Measurements from ENCODE around the gene PTPRU. TPM values are rescaled to one million over a fixed set of nuclear protein-coding genes. Genes with fewer than 3 reads are reported as not detected.
A peak's percentile ranks its signal among the peaks of the same experiment; 100 is the strongest.

The PTPRU gene
- total RNA-seq, 1 experiment from 2014 or later: 54.5 TPM

DNA sequence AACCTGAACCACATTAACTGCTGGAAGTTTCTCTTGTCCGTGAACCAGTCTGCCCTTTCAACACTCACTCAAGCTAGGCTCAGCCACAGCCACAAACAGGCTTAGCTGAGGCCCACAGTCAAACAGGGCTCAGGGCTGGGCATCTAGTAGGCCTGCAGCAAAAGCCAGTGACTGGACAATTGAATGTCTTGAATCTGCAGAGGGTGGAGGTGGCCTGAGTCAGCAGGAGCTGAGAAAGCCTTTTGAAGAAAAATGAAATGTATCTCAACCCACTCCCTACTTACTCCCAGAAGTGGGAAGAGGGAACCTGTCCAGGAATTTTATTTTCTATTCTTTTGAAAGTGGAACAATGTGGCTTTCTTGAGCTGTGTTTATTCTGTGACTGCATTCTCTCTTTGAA is 95.4 kb downstream of the PTPRU start:
- H3K4me3 Mint-ChIP-seq (ENCODE audit: low read depth, unreplicated experiment): no peak overlapping the region
- no peaks in the 10 kb centered on the region for H3K4me1 Mint-ChIP-seq (ENCODE audit: low read depth, unreplicated experiment)
- no peak for DNase-seq
- H3K27me3 Mint-ChIP-seq (ENCODE audit: unreplicated experiment): peaks cover 40% of the 10 kb centered on the region
- no peaks in the 10 kb centered on the region for H3K36me3 Mint-ChIP-seq (ENCODE audit: insufficient read depth, unreplicated experiment)
- no TSS peak for BruUV-seq (replicated peaks)
- no peak overlapping the region for H3K27ac Mint-ChIP-seq (ENCODE audit: unreplicated experiment)
- intact Hi-C loops (cut with micrococcal nuclease; ENCODE audit: unreplicated experiment): no loop called here
- no peaks in the 10 kb centered on the region for H3K9me3 Mint-ChIP-seq (ENCODE audit: low read depth, unreplicated experiment)
- TF ChIP-seq, protein P1, sequence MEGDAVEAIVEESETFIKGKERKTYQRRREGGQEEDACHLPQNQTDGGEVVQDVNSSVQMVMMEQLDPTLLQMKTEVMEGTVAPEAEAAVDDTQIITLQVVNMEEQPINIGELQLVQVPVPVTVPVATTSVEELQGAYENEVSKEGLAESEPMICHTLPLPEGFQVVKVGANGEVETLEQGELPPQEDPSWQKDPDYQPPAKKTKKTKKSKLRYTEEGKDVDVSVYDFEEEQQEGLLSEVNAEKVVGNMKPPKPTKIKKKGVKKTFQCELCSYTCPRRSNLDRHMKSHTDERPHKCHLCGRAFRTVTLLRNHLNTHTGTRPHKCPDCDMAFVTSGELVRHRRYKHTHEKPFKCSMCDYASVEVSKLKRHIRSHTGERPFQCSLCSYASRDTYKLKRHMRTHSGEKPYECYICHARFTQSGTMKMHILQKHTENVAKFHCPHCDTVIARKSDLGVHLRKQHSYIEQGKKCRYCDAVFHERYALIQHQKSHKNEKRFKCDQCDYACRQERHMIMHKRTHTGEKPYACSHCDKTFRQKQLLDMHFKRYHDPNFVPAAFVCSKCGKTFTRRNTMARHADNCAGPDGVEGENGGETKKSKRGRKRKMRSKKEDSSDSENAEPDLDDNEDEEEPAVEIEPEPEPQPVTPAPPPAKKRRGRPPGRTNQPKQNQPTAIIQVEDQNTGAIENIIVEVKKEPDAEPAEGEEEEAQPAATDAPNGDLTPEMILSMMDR (IDR thresholded peaks at IDR 0.05; ENCODE audit: unreplicated experiment): no peak
- CTCF ChIA-PET: interaction anchor here (0.6 to 1.4 kb wide), 4 partner anchors 9 to 92 kb away, joined by 3 to 4 read pairs (median 4); no protein-coding TSS in a partner anchor

DNA sequence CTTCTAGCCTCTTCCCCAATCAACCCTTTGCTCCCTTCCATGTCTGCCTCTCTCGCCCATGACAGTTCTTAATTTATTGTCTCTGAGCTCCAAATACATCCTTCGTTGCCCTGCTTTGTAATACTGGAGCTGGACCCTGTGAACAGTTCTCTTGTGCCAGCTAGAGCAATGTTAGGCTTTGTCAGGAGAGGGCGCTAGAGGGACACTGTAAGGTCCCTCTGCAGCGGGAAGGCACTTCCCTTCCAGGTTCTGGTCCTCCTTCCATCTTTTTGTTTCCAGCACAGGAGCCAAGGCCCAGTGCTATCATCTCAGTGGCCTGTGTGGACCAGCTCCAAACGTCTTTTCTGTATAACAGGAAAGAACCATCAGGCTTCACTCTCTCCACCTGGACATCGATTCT is 95.9 kb downstream of the PTPRU start:
- DNase-seq: peak; percentile 44
- intact Hi-C loops (cut with micrococcal nuclease; ENCODE audit: unreplicated experiment): no loop called here
- Mint-ChIP-seq H3K36me3 (ENCODE audit: insufficient read depth, unreplicated experiment) (no peaks in the 10 kb centered on the region), H3K27ac (ENCODE audit: unreplicated experiment) (no peak overlapping the region), H3K27me3 (ENCODE audit: unreplicated experiment) (peaks cover 45% of the 10 kb centered on the region), H3K9me3 (ENCODE audit: low read depth, unreplicated experiment) (no peaks in the 10 kb centered on the region), H3K4me3 (ENCODE audit: low read depth, unreplicated experiment) (no peak overlapping the region), H3K4me1 (ENCODE audit: low read depth, unreplicated experiment) (no peaks in the 10 kb centered on the region)
- TF ChIP-seq, protein P1 (IDR thresholded peaks at IDR 0.05; ENCODE audit: unreplicated experiment): peak; percentile 35
- no TSS peak for BruUV-seq (replicated peaks)
- CTCF ChIA-PET: interaction anchor here (0.6 to 1.4 kb wide), 4 partner anchors 9 to 93 kb away, joined by 3 to 4 read pairs (median 4); no protein-coding TSS in a partner anchor

DNA sequence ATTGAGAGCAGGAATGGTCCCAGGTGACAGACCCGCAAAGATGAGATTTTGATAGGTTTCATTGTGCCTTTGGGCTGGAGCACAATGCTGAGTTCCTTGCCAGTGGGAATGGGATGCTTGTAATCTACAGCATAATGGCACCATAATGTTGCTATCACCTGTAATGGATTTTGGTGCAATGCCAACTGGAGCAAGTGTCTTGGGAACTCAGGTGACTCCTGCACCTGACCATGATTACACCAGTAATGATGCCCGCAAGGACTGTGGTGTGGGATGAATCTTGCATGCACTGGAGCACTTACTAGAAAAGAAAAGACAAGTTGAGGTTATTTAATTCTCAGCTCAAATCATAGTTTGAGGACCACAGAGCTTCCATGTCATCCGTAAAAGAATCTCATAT is 96.7 kb downstream of the PTPRU start:
- CTCF ChIA-PET: interaction anchor here (1.4 kb wide), 1 partner anchor 87 kb away, joined by 4 read pairs; no protein-coding TSS in a partner anchor
- Mint-ChIP-seq H3K27ac (ENCODE audit: unreplicated experiment) (no peak overlapping the region), H3K4me1 (ENCODE audit: low read depth, unreplicated experiment) (no peaks in the 10 kb centered on the region), H3K9me3 (ENCODE audit: low read depth, unreplicated experiment) (no peaks in the 10 kb centered on the region), H3K4me3 (ENCODE audit: low read depth, unreplicated experiment) (no peak overlapping the region), H3K36me3 (ENCODE audit: insufficient read depth, unreplicated experiment) (no peaks in the 10 kb centered on the region), H3K27me3 (ENCODE audit: unreplicated experiment) (peaks cover 53% of the 10 kb centered on the region)
- DNase-seq: no peak
- TF ChIP-seq, protein P1 (IDR thresholded peaks at IDR 0.05; ENCODE audit: unreplicated experiment): no peak
- intact Hi-C loops (cut with micrococcal nuclease; ENCODE audit: unreplicated experiment): no loop called here
- no TSS peak for BruUV-seq (replicated peaks)

DNA sequence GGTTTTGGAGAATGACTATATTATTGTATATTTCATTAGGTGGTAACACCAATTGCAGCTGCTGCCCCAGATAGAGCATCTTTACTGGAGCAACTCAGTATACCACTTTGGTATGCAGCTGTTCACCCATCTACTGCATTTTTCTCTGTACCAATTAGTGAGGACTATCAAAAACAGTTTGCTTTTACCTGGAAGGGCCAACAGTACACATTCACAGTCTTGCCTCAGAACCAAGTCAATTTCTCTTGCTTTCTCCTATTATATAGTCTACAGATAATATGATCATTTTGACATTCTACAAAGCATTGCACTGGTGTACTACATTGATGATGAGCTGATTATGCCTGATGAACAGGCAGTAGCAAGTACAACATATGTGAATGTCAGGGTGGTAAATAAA is 99.3 kb downstream of the PTPRU start:
- no peak overlapping the region for H3K27ac Mint-ChIP-seq (ENCODE audit: unreplicated experiment)
- CTCF ChIA-PET: no interaction called here
- intact Hi-C loops (cut with micrococcal nuclease; ENCODE audit: unreplicated experiment): no loop called here
- no peaks in the 10 kb centered on the region for H3K36me3 Mint-ChIP-seq (ENCODE audit: insufficient read depth, unreplicated experiment)
- BruUV-seq (replicated peaks): no TSS peak
- H3K4me3 Mint-ChIP-seq (ENCODE audit: low read depth, unreplicated experiment): no peak overlapping the region
- no peaks in the 10 kb centered on the region for H3K4me1 Mint-ChIP-seq (ENCODE audit: low read depth, unreplicated experiment)
- H3K27me3 Mint-ChIP-seq (ENCODE audit: unreplicated experiment): peaks cover 74% of the 10 kb centered on the region
- no peak for DNase-seq
- TF ChIP-seq, protein P1 (IDR thresholded peaks at IDR 0.05; ENCODE audit: unreplicated experiment): no peak
- H3K9me3 Mint-ChIP-seq (ENCODE audit: low read depth, unreplicated experiment): no peaks in the 10 kb centered on the region
